ENCODE results near the gene B4GALNT3.

Gene B4GALNT3

DNA sequence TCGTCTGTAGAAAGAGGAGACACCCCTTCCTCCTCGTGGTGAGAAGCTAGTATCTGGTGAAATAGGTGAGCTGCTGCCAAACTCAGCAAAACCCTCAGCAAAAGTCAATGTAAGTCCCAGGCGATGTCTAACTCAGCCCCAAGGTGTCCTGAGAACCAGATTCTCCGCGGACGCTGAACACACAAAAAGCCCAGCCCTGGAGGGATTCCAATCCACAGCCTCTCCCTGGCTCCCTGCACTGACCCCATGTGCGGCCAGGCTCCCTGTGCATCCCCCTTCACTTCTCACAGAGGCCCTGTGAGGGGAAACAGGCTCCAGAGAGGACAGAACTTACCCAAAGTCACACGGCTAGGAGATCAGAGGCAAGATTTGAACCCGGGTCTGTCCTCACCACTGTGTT is 122.0 kb downstream of the B4GALNT3 start:
- ChIA-PET POLR2A (ENCODE audit: low non-redundant PET) (no interaction called here), CTCF (no interaction called here)
- TF ChIP-seq, protein P1, sequence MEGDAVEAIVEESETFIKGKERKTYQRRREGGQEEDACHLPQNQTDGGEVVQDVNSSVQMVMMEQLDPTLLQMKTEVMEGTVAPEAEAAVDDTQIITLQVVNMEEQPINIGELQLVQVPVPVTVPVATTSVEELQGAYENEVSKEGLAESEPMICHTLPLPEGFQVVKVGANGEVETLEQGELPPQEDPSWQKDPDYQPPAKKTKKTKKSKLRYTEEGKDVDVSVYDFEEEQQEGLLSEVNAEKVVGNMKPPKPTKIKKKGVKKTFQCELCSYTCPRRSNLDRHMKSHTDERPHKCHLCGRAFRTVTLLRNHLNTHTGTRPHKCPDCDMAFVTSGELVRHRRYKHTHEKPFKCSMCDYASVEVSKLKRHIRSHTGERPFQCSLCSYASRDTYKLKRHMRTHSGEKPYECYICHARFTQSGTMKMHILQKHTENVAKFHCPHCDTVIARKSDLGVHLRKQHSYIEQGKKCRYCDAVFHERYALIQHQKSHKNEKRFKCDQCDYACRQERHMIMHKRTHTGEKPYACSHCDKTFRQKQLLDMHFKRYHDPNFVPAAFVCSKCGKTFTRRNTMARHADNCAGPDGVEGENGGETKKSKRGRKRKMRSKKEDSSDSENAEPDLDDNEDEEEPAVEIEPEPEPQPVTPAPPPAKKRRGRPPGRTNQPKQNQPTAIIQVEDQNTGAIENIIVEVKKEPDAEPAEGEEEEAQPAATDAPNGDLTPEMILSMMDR (conservative IDR thresholded peaks at IDR 0.05; ENCODE audit: low read depth), result no peak
- DNase-seq (ENCODE audit: low spot score), result no peak
- no peak overlapping the region for H3K27ac ChIP-seq

- TF ChIP-seq, protein P1 (conservative IDR thresholded peaks at IDR 0.05; ENCODE audit: low read depth), result no peak
- no peak overlapping the region for H3K27ac ChIP-seq
- ChIA-PET CTCF (no interaction called here), POLR2A (ENCODE audit: low non-redundant PET) (no interaction called here)
- DNase-seq (ENCODE audit: low spot score), result no peak
These were observed 123.6 kb downstream of the B4GALNT3 start for GRCh38 chr12:583251-583869.

- ChIA-PET CTCF (interaction anchor here (0.6 kb wide), 1 partner anchor 131 kb away, joined by 4 read pairs; no protein-coding TSS in a partner anchor), POLR2A (ENCODE audit: low non-redundant PET) (no interaction called here)
- no peak for DNase-seq (ENCODE audit: low spot score)
- TF ChIP-seq, protein P1 (conservative IDR thresholded peaks at IDR 0.05; ENCODE audit: low read depth), result no peak
- H3K27ac ChIP-seq, result no peak overlapping the region
These were observed 125.6 kb downstream of the B4GALNT3 start for GRCh38 chr12:585062-586061.

DNA sequence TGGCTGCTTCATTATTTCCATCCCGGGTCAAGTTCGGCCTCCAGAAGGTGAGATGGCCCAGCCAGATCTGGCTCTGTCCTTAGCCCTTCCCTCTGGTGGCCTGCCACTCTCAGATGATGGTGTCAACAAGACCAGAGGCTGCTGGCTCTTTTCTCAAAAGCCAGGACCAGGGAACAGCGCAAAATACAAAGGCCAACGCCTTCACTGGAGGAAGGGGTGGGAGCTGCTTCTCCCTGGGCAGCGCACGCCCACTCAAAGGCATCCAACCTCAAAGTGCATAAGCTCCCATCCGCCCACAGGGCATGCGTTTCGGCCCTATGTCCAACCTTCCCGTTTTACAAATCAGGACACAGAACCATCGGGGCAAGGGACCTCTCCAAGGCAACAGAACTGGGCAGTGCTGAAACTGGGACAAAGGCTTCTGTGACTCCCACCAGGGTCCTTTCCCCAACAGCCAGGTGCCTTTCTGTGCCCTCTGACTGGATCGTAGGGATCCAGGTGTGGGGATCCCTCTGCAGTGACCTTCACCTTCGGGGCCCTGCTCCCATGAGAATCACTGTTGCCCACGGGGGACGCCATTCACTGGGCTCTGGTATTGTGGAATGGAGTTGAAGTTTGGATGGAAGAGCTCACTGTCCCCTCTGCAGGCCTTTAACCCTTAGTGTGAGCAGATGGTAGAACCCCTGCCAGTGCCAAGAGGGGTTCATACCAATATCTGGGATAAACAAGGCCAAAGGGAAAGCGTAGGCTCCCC is 126.8 kb downstream of the B4GALNT3 start:
- ChIA-PET POLR2A (ENCODE audit: low non-redundant PET) (no interaction called here), CTCF (interaction anchor here (0.7 to 1.7 kb wide), 2 partner anchors 10 to 207 kb away, joined by 3 to 5 read pairs; no protein-coding TSS in a partner anchor)
- TF ChIP-seq, protein P1 (conservative IDR thresholded peaks at IDR 0.05; ENCODE audit: low read depth), result no peak
- no peak for DNase-seq (ENCODE audit: low spot score)
- no peak overlapping the region for H3K27ac ChIP-seq

DNA sequence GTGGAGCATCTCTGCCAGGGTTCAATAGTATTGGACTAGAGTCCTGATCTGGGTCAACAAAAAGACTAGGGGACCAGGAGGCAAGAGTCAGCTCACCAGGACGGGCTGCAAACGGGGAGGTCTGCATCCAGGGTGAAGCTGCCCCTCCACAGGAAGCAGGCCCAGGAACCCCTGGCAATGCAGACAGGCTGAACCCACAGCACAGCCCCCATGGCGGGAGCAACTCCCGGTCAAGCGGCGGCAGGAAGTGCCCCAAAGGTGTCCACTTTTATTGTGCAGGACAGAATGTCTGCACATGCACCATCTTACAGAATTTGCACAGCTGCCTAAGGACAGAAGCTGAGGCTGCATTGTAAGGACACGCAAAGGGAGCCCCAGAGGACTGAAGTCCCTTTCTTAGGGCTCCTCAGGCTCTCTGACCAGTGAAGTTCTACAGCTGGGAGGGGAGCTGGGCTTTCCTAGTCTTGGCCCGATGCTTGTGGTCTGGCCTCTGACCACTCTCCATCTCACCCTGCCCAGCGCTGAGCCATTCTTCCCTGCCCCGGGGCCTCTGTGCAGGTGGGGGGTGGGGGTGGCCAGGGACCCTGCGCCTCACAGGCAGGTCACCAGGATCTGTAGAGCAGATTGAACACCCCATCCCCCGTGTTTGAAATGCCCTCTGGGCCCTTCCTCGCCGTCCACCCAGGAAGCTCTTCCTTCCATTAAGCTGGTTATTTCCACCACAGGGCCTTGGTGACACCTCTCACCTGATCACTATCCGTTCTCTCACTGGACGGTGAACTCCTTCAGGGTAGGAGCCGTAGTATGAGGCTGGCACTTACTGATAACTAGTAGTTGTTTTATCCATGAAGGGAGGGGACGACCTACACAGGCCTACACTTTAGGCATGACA is 127.6 kb downstream of the B4GALNT3 start:
- CTCF ChIA-PET, result interaction anchor here (0.6 to 1.7 kb wide), 3 partner anchors 11 to 206 kb away, joined by 3 to 5 read pairs (median 3); no protein-coding TSS in a partner anchor
- DNase-seq (ENCODE audit: low spot score), result no peak
- POLR2A ChIA-PET (ENCODE audit: low non-redundant PET), result no interaction called here
- H3K27ac ChIP-seq, result no peak overlapping the region
- TF ChIP-seq, protein P1 (conservative IDR thresholded peaks at IDR 0.05; ENCODE audit: low read depth), result no peak

Measured in RWPE1 (cell line).